Effector CD4-positive, alpha-beta T cell (primary cell): ENCODE results near the gene CENPO.

Experiments used
- DNase-seq: peaks from one replicate; pipeline ENCODE4 v3.0.0-alpha.2; 2020

The CENPO gene

GRCh38 chr2:24839729-24840128 lies 46.5 kb downstream of the CENPO start:
- no peak for DNase-seq

- DNase-seq, result no peak
Observed at GRCh38 chr2:24840164-24840869, 47.1 kb downstream of the CENPO start.

DNA sequence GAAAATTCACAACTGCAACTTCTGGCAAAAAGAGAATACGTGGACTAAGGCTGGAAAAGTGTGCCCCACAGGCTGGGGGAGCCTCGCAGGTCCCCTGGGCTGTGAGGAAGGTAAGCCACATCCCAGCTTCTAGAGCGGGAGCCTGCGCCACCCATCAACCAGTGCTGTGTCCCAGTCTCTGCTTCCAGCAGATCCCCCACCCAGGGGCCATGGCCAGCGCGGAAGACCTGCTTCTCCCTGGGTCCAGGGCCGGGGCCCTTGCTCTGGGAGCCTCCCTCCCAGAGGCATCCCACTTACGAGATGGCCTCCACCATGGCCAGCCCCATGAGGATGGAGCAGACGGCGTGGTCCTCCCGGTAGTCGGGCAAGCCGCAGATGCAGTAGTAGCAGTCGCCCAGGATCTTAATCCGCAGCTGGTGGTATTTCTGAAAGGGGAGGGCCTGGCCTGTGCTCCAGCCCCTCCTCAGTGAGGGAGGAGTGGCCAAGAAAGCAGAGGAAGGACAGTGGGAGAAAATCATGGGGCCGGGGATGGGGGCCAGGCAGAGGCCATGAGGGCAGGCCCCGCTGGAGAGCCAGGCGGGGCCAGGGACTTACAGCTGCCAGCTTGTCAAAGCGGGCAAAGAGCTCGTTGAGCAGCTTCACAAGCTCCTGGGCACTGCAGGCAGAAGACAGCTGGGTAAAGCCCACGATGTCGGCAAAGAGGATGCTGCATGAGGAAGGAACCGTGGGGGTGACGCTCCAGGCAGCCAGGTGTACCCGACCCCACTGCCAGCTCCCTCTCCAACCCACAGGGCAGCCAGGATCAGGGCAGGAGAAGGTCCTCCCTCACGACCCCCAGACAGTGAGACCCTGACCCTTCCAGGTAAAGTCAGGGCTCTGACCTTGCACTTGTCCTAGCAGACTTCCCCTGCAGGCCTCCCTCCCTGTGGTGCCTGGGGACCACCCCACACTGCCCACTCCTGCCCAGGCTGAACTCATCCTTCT lies 48.0 kb downstream of the CENPO start:
- no peak for DNase-seq

GRCh38 chr2:24842081-24843050 lies 49.1 kb downstream of the CENPO start:
- no peak for DNase-seq

GRCh38 chr2:24843330-24843860 lies 50.2 kb downstream of the CENPO start:
- no peak for DNase-seq

DNA sequence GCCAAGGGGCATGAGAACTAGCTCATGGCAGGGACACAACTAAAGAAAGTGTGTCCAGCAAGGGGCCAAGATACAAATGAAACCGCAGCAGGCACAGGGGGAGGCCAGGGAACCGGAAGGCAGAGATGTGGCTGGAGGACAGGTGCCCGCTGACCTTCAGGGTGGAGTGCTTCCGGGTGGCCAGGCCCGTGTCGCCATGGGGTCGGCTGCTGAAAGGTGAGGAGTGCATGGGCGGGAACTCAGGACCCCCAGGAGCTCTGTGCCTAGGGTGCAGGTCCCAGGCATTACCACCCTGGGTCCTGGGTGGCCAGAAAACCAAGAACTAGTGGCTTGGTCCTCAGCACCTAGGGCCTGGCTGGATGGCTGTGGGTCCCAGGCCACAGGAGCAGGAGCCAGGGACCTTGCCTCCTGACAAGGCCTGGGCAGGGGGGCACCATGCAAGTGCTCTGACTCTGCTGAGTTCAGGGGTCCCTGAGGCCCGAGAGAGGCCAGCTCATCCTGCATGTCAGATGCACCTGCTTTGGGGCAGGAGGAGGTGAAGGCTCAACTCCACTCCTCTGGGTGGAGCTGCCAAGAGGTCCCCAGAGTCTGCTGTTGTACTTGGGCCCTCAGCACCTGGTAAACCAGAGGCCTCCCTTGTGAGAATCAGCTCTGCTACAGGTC lies 50.9 kb downstream of the CENPO start:
- DNase-seq, result no peak

GRCh38 chr2:24845691-24846090 lies 52.5 kb downstream of the CENPO start:
- no peak for DNase-seq

DNA sequence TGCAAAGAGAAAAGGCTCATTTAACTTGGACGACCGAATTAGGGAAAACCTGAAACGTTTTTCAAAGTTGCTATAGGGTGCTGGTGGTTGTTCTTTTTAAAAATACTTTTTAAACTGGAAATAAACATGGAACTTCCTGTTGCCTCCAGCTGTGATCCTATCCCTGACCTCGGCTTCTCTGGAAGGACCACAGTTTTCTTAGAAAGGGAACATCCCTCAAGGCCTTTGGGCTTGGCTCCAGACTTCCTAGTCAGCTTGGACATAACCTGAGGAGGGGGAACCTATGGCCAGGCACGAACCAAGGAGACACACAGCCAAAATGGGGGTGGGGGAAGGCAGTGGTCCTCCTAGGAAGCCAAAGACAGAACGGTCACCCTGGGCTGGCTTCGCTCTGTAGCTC lies 57.7 kb downstream of the CENPO start:
- no peak for DNase-seq

GRCh38 chr2:24852026-24852425 lies 58.8 kb downstream of the CENPO start:
- no peak for DNase-seq

- no peak for DNase-seq
Observed at GRCh38 chr2:24852431-24853020, 59.3 kb downstream of the CENPO start.

DNA sequence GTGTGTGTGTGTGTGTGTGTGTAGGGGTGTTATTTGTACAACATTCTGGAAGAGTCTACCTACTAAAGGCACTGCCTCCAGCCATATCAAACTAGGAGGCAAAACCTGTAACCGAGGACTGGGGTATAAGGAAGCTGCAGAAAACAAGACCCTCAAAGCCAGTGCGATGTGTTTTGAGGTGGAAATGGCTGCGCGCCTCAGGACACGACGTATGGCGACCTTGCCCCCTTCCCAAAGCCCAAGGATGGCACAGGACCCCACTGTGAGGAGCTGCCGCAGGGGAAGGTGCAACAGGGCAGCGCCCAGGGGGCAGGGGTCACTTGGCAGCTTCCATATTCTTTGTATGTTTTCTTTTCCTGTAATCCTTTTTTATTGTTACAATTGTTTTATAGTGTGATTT lies 59.8 kb downstream of the CENPO start:
- DNase-seq, result no peak

- no peak for DNase-seq
Observed at GRCh38 chr2:24853996-24854395, 60.8 kb downstream of the CENPO start.

DNA sequence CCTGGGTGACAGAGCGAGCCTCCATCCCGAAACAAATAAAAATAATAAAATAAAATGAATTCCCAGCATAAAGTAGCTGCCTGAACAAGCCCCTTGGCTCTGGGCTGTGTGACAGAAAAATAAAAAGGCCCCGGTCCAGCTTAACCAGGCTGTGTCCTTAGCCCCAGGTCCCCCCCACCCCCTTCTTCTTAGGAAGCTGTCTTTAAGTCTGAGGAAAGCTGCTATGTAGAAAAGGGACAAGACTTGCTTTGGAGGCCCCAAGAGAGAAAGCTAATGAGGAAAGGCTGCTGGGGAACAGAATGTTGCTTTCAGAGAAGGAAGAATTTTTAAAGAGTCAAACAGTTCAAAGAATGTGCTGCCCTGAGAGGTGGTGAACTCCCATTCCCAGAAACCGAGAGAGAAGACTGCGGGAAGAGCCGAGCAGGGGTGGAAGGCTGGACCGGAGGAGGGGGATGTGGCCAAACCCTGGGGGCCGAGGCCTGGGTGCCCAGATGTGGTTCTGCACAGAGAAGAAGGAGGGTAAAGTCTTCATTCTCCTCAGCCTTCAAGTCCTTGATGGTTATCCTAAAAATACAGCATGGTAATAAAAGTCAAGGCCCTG lies 61.9 kb downstream of the CENPO start:
- DNase-seq, result no peak

DNA sequence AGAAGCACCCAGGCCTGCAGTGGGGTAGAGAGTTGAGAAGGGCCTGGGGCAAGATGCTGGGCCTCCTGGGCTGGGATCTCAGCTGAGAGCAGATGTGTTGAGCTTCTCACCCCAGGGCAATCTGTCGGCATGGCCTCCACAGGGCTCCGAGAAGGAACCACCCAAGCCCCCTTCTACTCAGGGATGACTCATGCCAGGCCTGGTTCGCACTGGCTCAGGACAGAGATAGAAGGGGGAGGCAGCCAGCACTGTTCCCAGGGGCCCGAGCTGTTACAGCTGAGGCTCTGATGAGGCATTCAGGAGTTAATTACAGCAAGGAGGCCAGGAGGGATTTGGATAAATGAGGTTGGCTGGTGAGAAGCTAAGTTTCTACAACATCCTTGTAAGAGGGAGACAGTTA lies 62.5 kb downstream of the CENPO start:
- no peak for DNase-seq

- DNase-seq, result no peak
Observed at GRCh38 chr2:24856791-24857211, 63.6 kb downstream of the CENPO start.

GRCh38 chr2:24857746-24858145 lies 64.5 kb downstream of the CENPO start:
- DNase-seq, result no peak

- no peak for DNase-seq
Observed at GRCh38 chr2:24858996-24859395, 65.8 kb downstream of the CENPO start.

- no peak for DNase-seq
Observed at GRCh38 chr2:24859968-24860600, 66.9 kb downstream of the CENPO start.

GRCh38 chr2:24860631-24861030 lies 67.4 kb downstream of the CENPO start:
- no peak for DNase-seq

DNA sequence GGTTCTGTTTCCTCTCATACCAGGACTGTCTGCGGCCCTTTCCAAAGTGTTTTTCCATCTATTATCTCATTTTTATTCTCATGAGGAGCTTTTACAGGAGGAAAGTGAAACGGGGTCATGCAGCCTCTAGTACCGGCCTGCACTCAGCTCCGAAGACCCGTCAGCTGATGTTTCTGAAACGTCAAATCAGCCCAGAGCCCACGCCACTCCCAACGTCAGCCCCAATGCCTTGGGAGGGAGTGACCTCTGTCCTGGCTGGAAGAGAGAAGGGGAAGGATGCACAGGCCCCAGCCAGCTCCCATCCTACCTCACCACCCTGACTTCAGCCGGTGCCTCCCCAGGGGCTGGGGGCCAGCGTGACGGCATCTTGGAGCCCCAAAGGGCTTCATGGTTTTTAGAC lies 68.3 kb downstream of the CENPO start:
- no peak for DNase-seq

GRCh38 chr2:24863641-24864040 lies 70.4 kb downstream of the CENPO start:
- no peak for DNase-seq
